ENCODE measurements around the gene BCAT1.
"Not testable (repeated sequence)": the region's sequence is repeated elsewhere in the genome, so short reads cannot be mapped to it uniquely, and the experiment has no call there.

Gene BCAT1

DNA sequence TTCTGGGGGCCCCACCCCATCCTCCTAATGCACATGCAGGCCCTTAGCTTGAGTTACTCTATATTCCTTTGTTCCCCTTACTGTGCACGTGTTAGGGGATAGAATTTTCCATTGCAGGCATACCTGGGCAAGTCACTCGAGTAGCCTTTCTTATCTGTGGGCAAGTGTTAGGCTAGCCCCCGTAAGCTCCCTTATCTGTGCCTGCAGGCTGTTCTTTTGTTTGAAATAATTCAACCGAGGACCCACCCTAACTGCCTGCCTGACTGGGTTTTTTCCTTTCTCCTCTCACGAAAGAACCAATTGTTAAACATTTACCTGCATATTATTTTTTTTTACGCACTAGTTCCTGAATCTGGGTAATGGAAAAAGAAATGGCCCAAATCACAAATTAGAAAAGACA, 21.3 kb upstream of the BCAT1 start:
- no peak for DNase-seq
- in situ Hi-C loops (cut with MboI; ENCODE audit: low pct_unique_long_range_greater_than_20kb, low sequenced_read_pairs) = no loop called here

DNA sequence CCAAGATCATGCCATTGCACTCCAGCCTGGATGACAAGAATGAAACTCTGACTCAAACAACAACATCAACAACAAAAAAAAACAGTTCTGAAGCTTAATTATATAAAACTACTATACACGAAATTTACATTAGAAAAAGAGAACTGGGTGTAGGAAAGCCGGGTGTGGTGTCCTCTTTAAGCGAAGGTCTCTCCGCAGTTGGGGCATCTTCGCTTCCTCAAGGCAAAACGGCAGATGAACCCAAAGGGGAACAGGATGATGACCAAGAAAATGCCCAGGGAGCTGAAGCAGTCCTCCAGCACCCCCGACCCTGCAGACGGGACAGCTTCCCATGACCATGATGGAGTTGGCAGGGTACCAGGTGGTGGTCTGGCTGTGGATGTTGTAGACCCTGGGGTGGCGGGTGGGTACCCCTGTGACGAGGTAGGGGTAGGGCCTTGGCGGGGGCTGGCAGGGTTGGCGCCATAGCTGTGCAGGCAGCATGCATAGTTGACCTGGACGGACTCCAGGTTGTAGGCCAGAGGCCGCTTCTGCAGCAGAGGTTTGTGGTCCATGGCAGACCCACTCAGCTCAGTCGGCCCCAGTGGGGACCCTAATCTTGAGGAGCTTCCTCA, 18.2 kb upstream of the BCAT1 start:
- in situ Hi-C loops (cut with MboI; ENCODE audit: low pct_unique_long_range_greater_than_20kb, low sequenced_read_pairs) = no loop called here

GRCh38 chr12:24964342-24964741, 15.4 kb upstream of the BCAT1 start:
- in situ Hi-C loops (cut with MboI; ENCODE audit: low pct_unique_long_range_greater_than_20kb, low sequenced_read_pairs) = no loop called here
- DNase-seq = no peak

More for the DNA sequence above, 18.2 kb upstream of the BCAT1 start:
- no peak for DNase-seq

DNA sequence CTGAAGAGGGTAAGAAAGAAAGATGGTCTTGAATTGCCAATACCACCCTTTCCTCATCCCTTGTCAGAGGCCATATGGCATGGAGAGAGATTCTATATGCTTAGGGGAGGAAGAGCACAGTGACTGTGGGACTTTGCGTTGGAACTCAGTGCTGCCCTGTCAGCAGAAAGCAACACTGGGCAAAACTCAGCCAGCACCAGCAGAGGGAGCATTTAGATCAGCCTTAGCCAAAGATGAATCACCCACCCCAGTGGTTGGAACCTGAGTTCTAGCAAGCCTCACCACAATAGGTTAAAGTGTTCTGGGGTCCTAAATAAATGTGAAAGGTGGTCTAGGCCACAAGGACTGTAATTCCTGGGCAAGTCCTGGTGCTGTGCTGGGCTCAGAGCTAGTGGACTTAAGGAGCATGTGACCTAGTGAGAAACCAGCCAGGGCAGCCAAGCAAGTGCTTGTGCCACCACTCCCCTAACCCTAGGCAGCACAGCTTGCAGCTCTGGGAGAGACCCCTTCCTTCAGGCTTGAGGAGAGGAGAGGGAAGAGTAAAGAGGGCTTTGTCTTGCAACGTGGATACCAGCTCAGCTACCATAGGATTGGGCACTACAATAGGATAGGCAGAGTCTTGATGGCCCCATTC, 11.4 kb upstream of the BCAT1 start:
- DNase-seq = peak; percentile 66
- in situ Hi-C loops (cut with MboI; ENCODE audit: low pct_unique_long_range_greater_than_20kb, low sequenced_read_pairs) = no loop called here

- in situ Hi-C loops (cut with MboI; ENCODE audit: low pct_unique_long_range_greater_than_20kb, low sequenced_read_pairs); DNase-seq: not testable (repeated sequence)
Measured at GRCh38 chr12:24956351-24956750, 7.5 kb upstream of the BCAT1 start.

GRCh38 chr12:24955853-24956252, 7.0 kb upstream of the BCAT1 start:
- no peak for DNase-seq
- in situ Hi-C loops (cut with MboI; ENCODE audit: low pct_unique_long_range_greater_than_20kb, low sequenced_read_pairs) = no loop called here

- DNase-seq = no peak
- in situ Hi-C loops (cut with MboI; ENCODE audit: low pct_unique_long_range_greater_than_20kb, low sequenced_read_pairs) = no loop called here
Measured at GRCh38 chr12:24955389-24955788, 6.5 kb upstream of the BCAT1 start.

DNA sequence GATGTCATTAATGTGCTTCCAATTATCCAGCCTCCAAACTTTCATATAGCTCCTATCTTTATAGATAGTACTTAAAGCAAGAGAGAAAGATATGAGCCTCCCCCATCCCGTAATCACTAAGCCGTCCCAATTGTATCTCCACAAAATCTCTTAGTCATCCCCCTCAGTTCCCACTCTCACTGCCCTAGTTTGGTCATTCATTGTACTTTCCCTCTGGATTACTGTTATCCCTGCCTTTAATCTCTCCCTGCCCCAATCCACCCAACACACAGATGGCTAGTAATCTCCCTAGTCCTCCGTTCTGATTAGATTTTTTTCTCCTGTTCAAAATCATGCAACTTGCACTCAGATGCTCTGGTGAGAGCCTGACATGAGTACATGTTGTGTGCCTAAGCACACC, 5.4 kb upstream of the BCAT1 start:
- in situ Hi-C loops (cut with MboI; ENCODE audit: low pct_unique_long_range_greater_than_20kb, low sequenced_read_pairs) = no loop called here
- no peak for DNase-seq

GRCh38 chr12:24952389-24952788, 3.5 kb upstream of the BCAT1 start:
- in situ Hi-C loops (cut with MboI; ENCODE audit: low pct_unique_long_range_greater_than_20kb, low sequenced_read_pairs) = no loop called here
- DNase-seq = no peak

GRCh38 chr12:24950231-24950834, 1.4 kb upstream of the BCAT1 start:
- in situ Hi-C loops (cut with MboI; ENCODE audit: low pct_unique_long_range_greater_than_20kb, low sequenced_read_pairs) = no loop called here
- no peak for DNase-seq

DNA sequence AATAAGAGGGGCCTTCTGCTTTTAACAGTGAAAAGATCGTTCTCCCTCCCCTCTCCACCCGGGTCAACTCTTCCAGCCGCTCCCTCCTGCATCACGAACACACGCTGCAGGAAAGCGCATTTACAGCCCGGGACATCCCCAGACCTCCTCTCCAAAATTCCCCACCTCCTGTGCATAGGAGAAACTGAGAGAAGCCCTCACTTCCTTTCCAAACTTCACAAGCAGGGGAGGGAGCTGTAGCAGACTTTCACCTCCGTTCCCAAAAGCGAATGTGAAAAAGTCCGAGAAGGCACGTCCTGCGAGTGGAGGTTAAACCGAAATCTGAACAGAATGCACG, 513 bp downstream of the BCAT1 start:
- in situ Hi-C loops (cut with MboI; ENCODE audit: low pct_unique_long_range_greater_than_20kb, low sequenced_read_pairs) = no loop called here
- peak; percentile 62 for DNase-seq

DNA sequence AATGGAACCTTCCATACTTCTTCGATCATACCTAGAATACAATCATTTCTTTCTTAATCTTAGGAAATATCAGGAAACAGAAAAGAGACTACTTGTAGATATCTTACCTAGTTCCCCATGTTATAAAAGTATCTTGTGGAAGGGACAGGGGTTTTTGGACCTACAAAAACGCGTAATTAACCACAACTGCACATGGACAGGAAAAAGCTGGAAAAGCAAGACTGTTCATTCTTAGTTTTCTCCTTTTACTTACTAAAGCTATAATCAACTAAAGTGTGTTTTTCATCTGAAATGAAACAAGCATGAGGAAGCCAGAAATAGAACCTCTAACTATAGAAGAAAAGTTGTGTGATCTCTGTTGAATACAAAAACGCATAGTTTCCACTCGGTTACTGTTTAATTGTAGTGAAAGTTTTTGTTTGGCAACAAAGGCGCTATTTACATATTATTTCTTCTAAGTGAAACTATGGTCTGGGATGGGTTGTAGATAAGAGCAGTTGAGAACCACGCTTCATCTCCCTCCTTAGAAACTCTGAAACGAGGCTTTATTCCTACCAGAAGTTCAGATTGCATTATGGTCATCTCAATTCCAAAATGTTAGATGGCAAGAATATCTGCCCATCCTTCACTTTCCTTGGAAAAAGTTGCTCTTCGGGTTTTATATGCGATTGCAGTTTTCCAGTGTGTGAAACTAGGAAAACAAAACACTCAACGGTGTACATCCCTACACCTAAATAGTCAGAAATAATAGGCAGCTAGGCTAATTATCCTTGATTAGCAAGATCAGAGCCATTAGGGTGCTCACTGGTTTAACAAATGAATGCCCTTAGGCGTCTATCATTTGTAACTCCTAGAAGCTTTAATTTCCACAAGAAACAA, 1.1 kb downstream of the BCAT1 start:
- in situ Hi-C loops (cut with MboI; ENCODE audit: low pct_unique_long_range_greater_than_20kb, low sequenced_read_pairs) = no loop called here
- no peak for DNase-seq

GRCh38 chr12:24945845-24946244, 3.1 kb downstream of the BCAT1 start:
- DNase-seq = peak; percentile 26
- in situ Hi-C loops (cut with MboI; ENCODE audit: low pct_unique_long_range_greater_than_20kb, low sequenced_read_pairs) = no loop called here

- DNase-seq = no peak
- in situ Hi-C loops (cut with MboI; ENCODE audit: low pct_unique_long_range_greater_than_20kb, low sequenced_read_pairs) = no loop called here
Measured at GRCh38 chr12:24945039-24945438, 3.9 kb downstream of the BCAT1 start.

DNA sequence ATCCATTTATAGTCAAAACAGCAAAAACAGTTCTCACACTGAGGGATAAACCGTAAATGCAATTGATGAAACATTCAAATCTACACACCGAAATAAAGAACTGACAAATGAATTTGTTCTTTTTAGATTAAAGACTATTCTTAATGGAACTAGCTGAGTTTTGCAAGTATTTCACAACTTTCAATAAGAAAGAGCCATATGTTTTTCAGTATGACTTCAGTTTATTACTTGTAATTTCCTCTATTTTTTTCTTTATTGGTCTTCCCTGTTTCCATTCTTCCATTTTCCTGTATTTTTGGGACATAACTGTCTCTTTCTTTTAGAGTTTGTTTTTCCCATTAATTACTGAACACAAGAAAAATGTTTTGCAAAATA, 4.3 kb downstream of the BCAT1 start:
- in situ Hi-C loops (cut with MboI; ENCODE audit: low pct_unique_long_range_greater_than_20kb, low sequenced_read_pairs) = no loop called here
- DNase-seq = no peak

- in situ Hi-C loops (cut with MboI; ENCODE audit: low pct_unique_long_range_greater_than_20kb, low sequenced_read_pairs) = no loop called here
Measured at GRCh38 chr12:24943947-24944600, 4.8 kb downstream of the BCAT1 start.

GRCh38 chr12:24940157-24940556, 8.7 kb downstream of the BCAT1 start:
- no peak for DNase-seq
- in situ Hi-C loops (cut with MboI; ENCODE audit: low pct_unique_long_range_greater_than_20kb, low sequenced_read_pairs) = no loop called here

More at GRCh38 chr12:24943947-24944600, 4.8 kb downstream of the BCAT1 start:
- DNase-seq = no peak

GRCh38 chr12:24939551-24939950, 9.3 kb downstream of the BCAT1 start:
- in situ Hi-C loops (cut with MboI; ENCODE audit: low pct_unique_long_range_greater_than_20kb, low sequenced_read_pairs); DNase-seq: not testable (repeated sequence)

DNA sequence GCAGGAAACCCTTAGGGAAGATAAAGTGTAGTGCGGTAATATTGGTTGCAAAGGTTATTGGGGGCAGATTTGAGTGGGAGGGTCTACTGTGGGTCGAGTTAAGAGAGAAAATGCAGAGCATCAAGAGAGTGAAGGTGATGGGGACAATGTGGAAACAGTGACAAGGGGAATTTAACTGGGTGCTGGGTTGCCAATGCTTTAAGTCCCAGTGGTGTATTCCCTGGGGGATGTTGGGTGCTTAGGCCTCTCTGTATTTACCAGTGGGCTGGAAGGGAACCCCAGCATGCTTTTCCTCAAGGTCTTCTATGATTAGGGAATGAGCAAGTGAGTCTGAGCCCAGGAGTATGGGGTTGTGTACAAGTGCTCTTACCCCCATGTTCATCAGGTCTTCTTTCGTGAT, 10.6 kb downstream of the BCAT1 start:
- in situ Hi-C loops (cut with MboI; ENCODE audit: low pct_unique_long_range_greater_than_20kb, low sequenced_read_pairs) = no loop called here
- no peak for DNase-seq
